NCI-H748 treated with DMSO at 0.1 percent for 48 hours (cell line): Measurements from ENCODE around the gene KCNG2.

ENCODE experiments used
- DNase-seq: peaks from one replicate; lab custom pipeline; 2025; lab: John Stamatoyannopoulos, UW

KCNG2 gene

GRCh38 chr18:79941473-79942119 is 143.9 kb downstream of the KCNG2 start:
- no peak for DNase-seq

- DNase-seq, result no peak
Observed at GRCh38 chr18:79942211-79942610, 144.5 kb downstream of the KCNG2 start.

GRCh38 chr18:79942786-79943607 is 145.3 kb downstream of the KCNG2 start:
- no peak for DNase-seq

- no peak for DNase-seq
Observed at GRCh38 chr18:79943608-79944125, 145.9 kb downstream of the KCNG2 start.

- no peak for DNase-seq
Observed at GRCh38 chr18:79944126-79944731, 146.5 kb downstream of the KCNG2 start.

GRCh38 chr18:79944746-79945117 is 147.0 kb downstream of the KCNG2 start:
- no peak for DNase-seq

GRCh38 chr18:79945118-79946042 is 147.6 kb downstream of the KCNG2 start:
- DNase-seq, result no peak

- DNase-seq, result no peak
Observed at GRCh38 chr18:79947054-79947755, 149.5 kb downstream of the KCNG2 start.

- DNase-seq, result no peak
Observed at GRCh38 chr18:79947881-79948610, 150.3 kb downstream of the KCNG2 start.

GRCh38 chr18:79948719-79949411 is 151.1 kb downstream of the KCNG2 start:
- DNase-seq, result no peak
